PC-9 (cell line): ENCODE results near the gene SLC25A10.

ENCODE experiments used
- EZH2 ChIP-seq: fragments of 200-600 bp; sonication (generic); IDR thresholded peaks from 2 replicates; pipeline ENCODE4 v1.8.0; 2017; ENCODE audit warnings: antibody characterized with exemption, low read depth
- TF ChIP-seq, protein P1 (sequence below): fragments of 200-600 bp; sonication (generic); conservative IDR thresholded peaks from 2 replicates; pipeline ENCODE4 v1.6.1; 2017; ENCODE audit warnings: mixed run types, antibody characterized with exemption, mild to moderate bottlenecking, moderate library complexity

DNA sequence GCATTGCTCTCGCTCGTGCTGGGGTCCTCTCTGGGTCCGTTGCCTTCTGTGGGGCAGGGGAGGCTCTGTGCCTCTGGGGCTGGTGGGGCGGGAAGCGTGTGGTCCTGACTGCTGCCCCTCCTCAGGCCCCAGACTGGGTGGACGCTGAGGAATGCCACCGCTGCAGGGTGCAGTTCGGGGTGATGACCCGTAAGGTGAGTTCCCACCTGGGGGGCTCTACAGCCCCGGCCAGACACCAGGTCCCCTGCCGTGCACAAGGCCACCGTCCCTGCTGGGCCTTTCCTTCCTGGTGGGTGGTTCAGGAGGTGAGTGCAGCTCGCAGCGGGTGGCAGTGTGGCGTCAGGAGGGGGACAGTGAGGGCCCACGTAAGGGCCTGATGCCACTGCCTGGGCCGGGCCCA is 21.5 kb upstream of the SLC25A10 start:
- TF ChIP-seq, protein P1, sequence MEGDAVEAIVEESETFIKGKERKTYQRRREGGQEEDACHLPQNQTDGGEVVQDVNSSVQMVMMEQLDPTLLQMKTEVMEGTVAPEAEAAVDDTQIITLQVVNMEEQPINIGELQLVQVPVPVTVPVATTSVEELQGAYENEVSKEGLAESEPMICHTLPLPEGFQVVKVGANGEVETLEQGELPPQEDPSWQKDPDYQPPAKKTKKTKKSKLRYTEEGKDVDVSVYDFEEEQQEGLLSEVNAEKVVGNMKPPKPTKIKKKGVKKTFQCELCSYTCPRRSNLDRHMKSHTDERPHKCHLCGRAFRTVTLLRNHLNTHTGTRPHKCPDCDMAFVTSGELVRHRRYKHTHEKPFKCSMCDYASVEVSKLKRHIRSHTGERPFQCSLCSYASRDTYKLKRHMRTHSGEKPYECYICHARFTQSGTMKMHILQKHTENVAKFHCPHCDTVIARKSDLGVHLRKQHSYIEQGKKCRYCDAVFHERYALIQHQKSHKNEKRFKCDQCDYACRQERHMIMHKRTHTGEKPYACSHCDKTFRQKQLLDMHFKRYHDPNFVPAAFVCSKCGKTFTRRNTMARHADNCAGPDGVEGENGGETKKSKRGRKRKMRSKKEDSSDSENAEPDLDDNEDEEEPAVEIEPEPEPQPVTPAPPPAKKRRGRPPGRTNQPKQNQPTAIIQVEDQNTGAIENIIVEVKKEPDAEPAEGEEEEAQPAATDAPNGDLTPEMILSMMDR, result no peak
- no peak for TF ChIP-seq EZH2
